ENCODE measurements around the gene ANKRD13A. TPM values are rescaled to one million over a fixed set of nuclear protein-coding genes. Genes with fewer than 3 reads are reported as not detected.

ANKRD13A gene
- total RNA-seq, 1 experiment from 2014 or later: 19.9 TPM

GRCh38 chr12:109967383-109968031 lies 31.7 kb upstream of the ANKRD13A start:
- POLR2A ChIA-PET: no interaction called here
- ATAC-seq: 0 out of 2 replicates have a peak, but pooled peaks have one; percentile 20
- H3K4me2 ChIP-seq (ENCODE audit: low read length): no peak overlapping the region

More at GRCh38 chr12:109967383-109968031, 31.7 kb upstream of the ANKRD13A start:
- Histone ChIP-seq H3K27ac (ENCODE audit: low read depth, low read length) (peak overlapping the region; percentile 8; the same call in 1 of the 2 replicates), H3K9ac (ENCODE audit: low read length) (no peak overlapping the region), H3K4me1 (ENCODE audit: control insufficient read depth in 1 of 2, insufficient read depth in 2 of 2, low read length in 2 of 2) (peaks cover 3 to 20% of the 10 kb centered on the region in 2 experiments; a peak in 3 of 4 replicates), H3K27me3 (ENCODE audit: insufficient read depth, low read length) (no peaks in the 10 kb centered on the region), H2AFZ (ENCODE audit: low read depth, low read length, poor library complexity, severe bottlenecking) (no peak overlapping the region), H3K36me3 (ENCODE audit: control insufficient read depth in 1 of 2, insufficient read depth in 2 of 2, low read length in 2 of 2) (peaks cover 0 to 9% of the 10 kb centered on the region in 2 experiments; a peak in 2 of 4 replicates), H3K79me2 (ENCODE audit: insufficient read depth, low read length) (no peaks in the 10 kb centered on the region), H3K4me3 (replicated peaks in 1 of 2; ENCODE audit: low read depth in 1 of 2, low read length in 2 of 2) (no peak overlapping the region), H4K20me1 (ENCODE audit: insufficient read depth) (no peaks in the 10 kb centered on the region), H3K9me2 (ENCODE audit: insufficient read depth) (no peaks in the 10 kb centered on the region), H3K9me3 (ENCODE audit: control insufficient read depth in 1 of 2, insufficient read depth in 1 of 2, low read depth in 1 of 2, low read length in 2 of 2) (no peaks in the 10 kb centered on the region)
- CTCF ChIA-PET: no interaction called here
- no TSS peak for BruUV-seq (replicated peaks)
- TF ChIP-seq CTCF (IDR thresholded peaks at IDR 0.05 in 2 of 3, conservative IDR thresholded peaks at IDR 0.05 in 1 of 3; ENCODE audit: borderline replicate concordance in 1 of 3, insufficient read depth in 1 of 3, low read depth in 2 of 3, low read length in 2 of 3): no peak
- TF ChIP-seq ELF1 (IDR thresholded peaks at IDR 0.05; ENCODE audit: borderline replicate concordance, low read depth): no peak
- no peak for TF ChIP-seq POLR2AphosphoS5 (IDR thresholded peaks at IDR 0.05; ENCODE audit: low read depth, low read length)
- TF ChIP-seq ZFX (IDR thresholded peaks at IDR 0.05): no peak
- TF ChIP-seq ATF3 (IDR thresholded peaks at IDR 0.05): no peak
- TF ChIP-seq POLR2A (IDR thresholded peaks at IDR 0.05; ENCODE audit: borderline replicate concordance, extremely low read depth, insufficient read depth, insufficient read length): no peak
- no peak for TF ChIP-seq FOSL1 (IDR thresholded peaks at IDR 0.05; ENCODE audit: low read depth)
- no peak for TF ChIP-seq SRF (IDR thresholded peaks at IDR 0.05; ENCODE audit: low read depth)
- TF ChIP-seq TCF7L2 (IDR thresholded peaks at IDR 0.05; ENCODE audit: borderline replicate concordance, extremely low read depth, insufficient read depth, insufficient read length): no peak
- no peak for TF ChIP-seq RAD21 (IDR thresholded peaks at IDR 0.05; ENCODE audit: low read depth)
- no peak for TF ChIP-seq EGR1 (IDR thresholded peaks at IDR 0.05; ENCODE audit: low read depth)
- no peak for TF ChIP-seq SIN3A (IDR thresholded peaks at IDR 0.05; ENCODE audit: low read depth)
- TF ChIP-seq EZH2phosphoT487 (IDR thresholded peaks at IDR 0.05; ENCODE audit: borderline replicate concordance): no peak
- no peak for TF ChIP-seq CEBPB (IDR thresholded peaks at IDR 0.05; ENCODE audit: low read depth)
- TF ChIP-seq MAX (IDR thresholded peaks at IDR 0.05): no peak
- no peak for TF ChIP-seq ZBTB33 (IDR thresholded peaks at IDR 0.05; ENCODE audit: extremely low read depth, insufficient replicate concordance, low read length)
- no peak for TF ChIP-seq YY1 (IDR thresholded peaks at IDR 0.05; ENCODE audit: extremely low read depth, insufficient replicate concordance, low read depth, low read length)
- RAD21 ChIA-PET (ENCODE audit: low non-redundant PET in 1 of 2, low total read pairs in 2 of 2, uncharacterized antibody in 2 of 2, unreplicated experiment in 2 of 2): no interaction called here
- no peak for DNase-seq (ENCODE audit: low read depth, low spot score)
- intact Hi-C loops (cut with micrococcal nuclease): no loop called here
